Right ventricle myocardium superior (tissue), 1 donor: Measurements from ENCODE around the gene CAND2. TPM values are rescaled to one million over a fixed set of nuclear protein-coding genes. Genes with fewer than 3 reads are reported as not detected.
A peak's percentile ranks its signal among the peaks of the same experiment; 100 is the strongest.

Experiments
- ATAC-seq: fragments of 200-7000 bp; cut with Tn5 transposase; one replicate; pipeline ENCODE4 v1.9.1; 2020; ENCODE audit warnings: mild to moderate bottlenecking; ENCODE audit not compliant: poor library complexity
- DNase-seq: peaks from one replicate; pipeline ENCODE4 v3.0.0-alpha.2; 2020
- intact Hi-C: fragments of 100-400 bp; cut with DNase I; formaldehyde crosslinking; loops from one replicate; pipeline ENCODE4 v1.11.2; 2022
- total RNA-seq: library from RNA; stranded (reverse); fragmentation: NEBNext Ultra II Directional; extraction: Animal tissue kit (Norgen Biotek cat#: 25700); gene quantifications from one replicate; pipeline ENCODE4 v1.2.1, GENCODE V29; 2021
- donor health status: DM: no; HTN: yes; CAD: no; lungs with severe emphysema.

Gene CAND2
- total RNA-seq, 1 donor from 2014 or later: 61.6 TPM

- ATAC-seq: no peak
- DNase-seq: no peak
- intact Hi-C loops: no loop called here
These were observed 1.5 kb downstream of the CAND2 start for GRCh38 chr3:12797892-12798558.

GRCh38 chr3:12798559-12799179, 2.2 kb downstream of the CAND2 start:
- intact Hi-C loops: no loop called here
- DNase-seq (peak; percentile 64), ATAC-seq (peak; percentile 67)

GRCh38 chr3:12799525-12800440, 3.3 kb downstream of the CAND2 start:
- intact Hi-C loops: no loop called here
- ATAC-seq (no peak), DNase-seq (no peak)

GRCh38 chr3:12803371-12803770, 6.9 kb downstream of the CAND2 start:
- ATAC-seq: no peak
- no peak for DNase-seq
- intact Hi-C loops: no loop called here

- no peak for DNase-seq
- ATAC-seq: no peak
- intact Hi-C loops: no loop called here
These were observed 10.6 kb downstream of the CAND2 start for GRCh38 chr3:12807066-12807465.

GRCh38 chr3:12807601-12808359, 11.3 kb downstream of the CAND2 start:
- intact Hi-C loops: no loop called here
- DNase-seq (no peak), ATAC-seq (no peak)

- DNase-seq (no peak), ATAC-seq (no peak)
- intact Hi-C loops: no loop called here
These were observed 12.1 kb downstream of the CAND2 start for GRCh38 chr3:12808587-12808986.

GRCh38 chr3:12809001-12809400, 12.5 kb downstream of the CAND2 start:
- ATAC-seq: no peak
- DNase-seq: no peak
- intact Hi-C loops: no loop called here

- intact Hi-C loops: no loop called here
- ATAC-seq: no peak
These were observed 13.0 kb downstream of the CAND2 start for GRCh38 chr3:12809435-12809834.

GRCh38 chr3:12810013-12810780, 13.7 kb downstream of the CAND2 start:
- intact Hi-C loops: no loop called here
- peak; percentile 97 for DNase-seq
- peak; percentile 98 for ATAC-seq

More at GRCh38 chr3:12809435-12809834, 13.0 kb downstream of the CAND2 start:
- DNase-seq: no peak

- intact Hi-C loops: no loop called here
- ATAC-seq: no peak
- DNase-seq: no peak
These were observed 14.5 kb downstream of the CAND2 start for GRCh38 chr3:12810961-12811360.

- intact Hi-C loops: no loop called here
- no peak for ATAC-seq
- DNase-seq: no peak
These were observed 16.3 kb downstream of the CAND2 start for GRCh38 chr3:12812812-12813211.

GRCh38 chr3:12813967-12814366, 17.5 kb downstream of the CAND2 start:
- ATAC-seq: no peak
- intact Hi-C loops: no loop called here
- DNase-seq: no peak

GRCh38 chr3:12815078-12815477, 18.6 kb downstream of the CAND2 start:
- intact Hi-C loops: no loop called here
- no peak for ATAC-seq

GRCh38 chr3:12815719-12816118, 19.2 kb downstream of the CAND2 start:
- DNase-seq (no peak), ATAC-seq (no peak)
- intact Hi-C loops: no loop called here

More at GRCh38 chr3:12815078-12815477, 18.6 kb downstream of the CAND2 start:
- DNase-seq: no peak

GRCh38 chr3:12816521-12817342, 20.3 kb downstream of the CAND2 start:
- peak; percentile 50 for ATAC-seq
- DNase-seq: peak; percentile 53
- intact Hi-C loops: no loop called here

GRCh38 chr3:12817343-12817710, 20.8 kb downstream of the CAND2 start:
- DNase-seq: no peak
- intact Hi-C loops: no loop called here
- ATAC-seq: peak; percentile 38
